ENCODE measurements around the gene LYRM9.
A peak's percentile ranks its signal among the peaks of the same experiment; 100 is the strongest.
"Not testable (repeated sequence)": the region's sequence is repeated elsewhere in the genome, so short reads cannot be mapped to it uniquely, and the experiment has no call there.

LYRM9 gene

DNA sequence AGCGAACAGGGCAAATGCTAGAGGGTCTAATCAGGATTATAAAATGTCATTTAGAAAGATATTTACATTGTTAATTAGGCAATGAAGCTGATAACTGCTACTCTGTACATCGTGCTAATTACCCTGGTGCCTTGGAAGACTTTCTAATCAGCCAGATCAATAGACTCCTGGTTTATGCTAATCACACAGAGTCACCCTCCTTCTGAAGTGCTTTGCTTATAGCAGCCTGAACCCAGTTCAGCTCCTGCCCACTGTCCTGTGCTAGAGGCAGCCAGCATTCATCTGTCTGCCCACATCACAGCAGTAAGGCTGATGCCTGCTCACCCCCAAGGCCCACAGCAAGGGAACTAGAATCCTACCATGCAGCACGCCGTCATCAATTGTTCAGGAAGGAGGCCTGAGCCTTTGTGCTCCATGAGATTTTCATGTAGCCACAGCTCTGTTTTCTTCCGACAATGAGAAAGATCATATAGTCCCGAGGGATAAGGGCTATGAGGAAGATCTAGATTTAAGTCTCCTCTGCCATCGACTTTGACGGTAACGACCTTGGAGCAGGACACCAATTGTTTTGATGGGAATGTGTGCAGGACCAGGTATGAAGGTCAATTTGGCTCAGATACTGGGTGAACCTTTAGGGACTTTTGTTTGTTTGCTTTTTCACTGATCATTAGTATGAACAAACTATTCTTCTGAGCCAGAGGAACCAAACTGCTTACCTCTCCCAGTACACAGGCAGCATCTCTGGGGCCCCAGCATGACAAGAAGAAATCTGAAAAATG is 12.5 kb upstream of the LYRM9 start:
- DNase-seq: no peak

DNA sequence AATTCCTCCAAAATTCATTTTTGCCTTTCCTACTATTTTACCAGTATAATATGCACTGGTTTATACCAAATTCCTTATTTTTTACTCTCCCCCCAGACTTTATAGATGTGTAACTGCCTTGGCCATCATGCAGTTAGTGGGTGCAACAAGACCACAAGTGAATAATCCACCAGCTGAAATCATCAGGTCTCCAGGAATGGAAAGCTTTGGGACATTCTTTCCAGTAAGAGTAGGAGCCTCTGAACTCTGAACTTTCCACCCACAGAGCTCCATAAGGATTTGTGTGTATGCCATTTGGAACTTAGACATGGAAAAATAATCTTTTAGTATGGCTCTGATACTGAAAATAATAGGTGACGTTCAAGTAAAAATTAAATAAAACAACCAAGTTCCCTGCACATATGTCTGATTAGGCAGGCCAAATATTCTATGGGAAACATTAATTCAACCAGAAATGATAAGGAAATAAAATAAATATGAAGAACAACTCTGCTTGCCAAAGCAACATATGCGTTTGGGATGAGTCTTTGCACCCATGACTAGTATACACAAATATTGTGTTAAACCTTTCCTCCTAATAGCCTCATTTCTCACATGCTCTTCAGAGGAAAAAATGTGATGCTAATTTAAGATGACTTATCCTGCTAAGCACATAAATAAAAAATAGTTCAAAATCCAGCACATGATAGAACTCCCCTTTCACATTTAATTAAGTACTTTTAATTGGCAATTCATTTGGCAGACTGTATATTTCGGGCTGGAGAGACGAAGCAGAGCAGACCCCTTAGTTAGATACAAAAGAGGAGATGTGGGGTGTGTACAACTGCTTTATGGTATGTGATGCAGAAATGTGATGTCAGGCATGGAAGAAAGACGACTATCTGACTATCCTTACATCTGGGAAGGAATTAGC is 11.6 kb upstream of the LYRM9 start:
- no peak for DNase-seq

DNA sequence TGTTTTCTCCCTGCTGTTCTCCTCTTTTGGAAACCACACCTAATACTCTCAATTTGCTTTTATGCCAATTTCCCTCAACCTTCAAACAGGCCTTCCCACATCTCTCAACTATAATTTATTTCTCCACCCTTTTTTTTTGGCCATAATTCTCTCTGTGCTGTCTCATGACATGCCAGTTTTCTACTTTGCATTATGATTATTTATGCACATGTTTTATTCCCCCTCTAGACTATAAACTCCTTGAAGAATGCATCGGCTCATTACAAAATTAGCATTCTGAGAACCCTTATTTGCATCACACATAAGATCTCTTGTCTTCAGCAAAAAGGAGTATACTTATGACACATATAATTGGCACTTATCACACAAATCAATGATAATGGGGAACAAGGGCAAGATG is 10.9 kb upstream of the LYRM9 start:
- DNase-seq: no peak

DNA sequence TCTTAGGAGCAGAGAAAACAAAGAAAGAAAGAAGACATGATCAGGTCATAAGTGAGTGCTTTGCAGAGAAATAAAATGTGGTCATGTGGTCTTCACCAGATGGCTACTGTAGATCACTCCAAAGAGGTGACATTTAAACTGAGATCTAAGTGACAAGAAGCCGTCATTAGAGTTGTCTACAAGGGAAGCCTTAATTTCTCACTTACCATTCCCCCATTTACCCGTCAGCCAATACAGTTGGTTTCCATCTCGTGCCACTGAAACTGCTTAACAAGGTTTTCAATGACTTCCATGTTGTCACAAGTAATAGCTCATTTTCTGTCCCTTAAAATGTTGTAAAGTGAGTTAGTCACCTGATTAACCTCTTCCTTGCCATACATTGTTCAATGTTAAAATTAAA is 6.4 kb upstream of the LYRM9 start:
- DNase-seq: no peak

DNA sequence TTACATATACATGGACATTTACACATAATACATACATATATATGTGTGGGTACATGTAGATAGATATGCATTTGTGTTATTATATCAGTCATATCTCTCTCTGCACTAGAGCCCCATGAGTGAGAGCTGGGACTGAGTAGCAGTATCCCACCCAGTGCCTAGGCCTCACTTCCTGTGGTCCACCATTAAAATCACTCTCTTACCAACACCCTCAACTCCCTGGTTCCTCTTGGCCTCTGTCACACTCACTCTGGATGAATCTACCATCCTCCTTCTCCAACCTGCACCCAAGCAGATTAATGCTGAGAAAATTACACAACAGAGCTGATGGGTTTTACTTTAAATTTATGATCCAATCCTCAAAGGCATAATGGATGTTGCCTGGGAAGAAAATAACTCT is 4.9 kb upstream of the LYRM9 start:
- no peak for DNase-seq

DNA sequence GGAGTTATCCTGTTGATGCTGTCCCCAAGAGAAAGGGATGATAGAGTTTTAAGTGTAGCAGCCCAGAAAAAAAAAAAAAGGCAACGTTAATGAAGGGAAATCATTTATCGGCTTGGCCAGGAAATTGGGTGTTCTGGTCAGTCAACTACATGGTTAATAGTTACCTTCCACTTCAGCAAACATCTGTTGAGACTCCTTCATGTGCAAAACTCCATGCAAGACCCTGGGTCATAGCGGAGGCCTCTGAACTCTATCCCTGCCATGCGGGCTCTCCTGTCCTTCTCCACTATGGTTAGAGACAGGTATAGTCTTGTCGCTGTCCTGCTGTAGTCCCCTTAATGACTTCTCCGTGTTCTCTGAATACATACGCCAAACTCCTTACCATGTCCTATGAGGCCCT is 3.5 kb upstream of the LYRM9 start:
- DNase-seq: no peak

DNA sequence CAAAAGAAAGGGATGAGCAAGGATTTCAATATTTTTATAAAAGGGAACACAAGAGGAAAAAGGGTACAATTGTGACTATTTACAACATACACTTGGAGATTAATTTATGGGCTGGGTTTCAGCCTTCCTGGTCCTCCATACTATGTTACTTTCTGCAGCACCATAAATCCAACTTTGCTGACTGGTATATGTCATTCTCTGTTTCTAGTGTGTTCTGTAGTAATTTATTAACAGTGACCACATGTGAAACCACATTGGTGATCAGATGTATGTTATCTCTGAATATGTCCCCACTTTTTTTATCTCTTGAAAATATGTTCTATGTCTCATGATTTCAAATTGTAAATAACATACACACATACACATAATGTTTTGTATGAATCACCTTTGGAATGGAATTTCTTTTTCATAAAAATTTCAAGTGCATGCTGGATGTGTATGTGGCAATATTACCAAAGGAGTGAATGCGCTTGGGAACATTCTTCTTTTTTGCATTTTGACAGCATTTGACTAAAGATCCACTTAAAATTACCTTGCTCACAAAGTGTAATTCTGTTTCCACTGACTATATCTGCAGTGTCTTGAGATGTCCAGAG is 2.9 kb upstream of the LYRM9 start:
- DNase-seq: no peak

DNA sequence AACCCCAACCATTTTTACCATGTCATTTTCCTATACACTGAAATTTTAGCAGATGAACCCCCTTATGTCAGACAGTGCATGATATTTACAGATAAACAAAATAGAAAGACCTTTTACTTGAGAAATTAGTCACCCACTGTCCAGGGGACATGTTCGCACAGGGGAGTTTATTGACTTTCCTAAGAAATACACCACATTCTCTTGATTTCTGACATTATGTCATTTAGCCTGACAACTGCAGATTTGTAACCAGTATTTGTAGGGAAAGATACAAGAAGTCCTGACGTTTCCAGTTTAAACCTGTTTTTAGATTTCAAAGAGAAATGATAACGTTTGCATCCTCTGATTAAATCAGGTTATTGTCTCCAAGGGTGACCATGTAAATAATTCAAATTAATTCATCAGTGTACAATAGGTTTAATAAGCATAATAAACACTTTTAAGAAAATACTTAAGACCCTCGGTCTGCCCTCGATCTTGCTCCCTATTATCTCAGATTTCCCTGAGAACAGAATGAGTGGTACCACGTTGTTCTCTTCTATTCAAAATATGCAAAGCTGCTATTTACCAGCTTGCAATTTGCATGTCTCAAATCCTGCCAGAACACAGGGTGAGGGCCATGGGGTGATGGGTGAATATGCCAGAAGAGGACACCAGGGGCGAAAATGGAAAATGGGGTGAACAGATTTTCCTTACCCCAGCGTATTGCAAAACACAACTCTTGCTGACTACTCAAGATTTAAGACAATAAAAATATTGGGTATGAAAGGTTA is 2.1 kb upstream of the LYRM9 start:
- no peak for DNase-seq

DNA sequence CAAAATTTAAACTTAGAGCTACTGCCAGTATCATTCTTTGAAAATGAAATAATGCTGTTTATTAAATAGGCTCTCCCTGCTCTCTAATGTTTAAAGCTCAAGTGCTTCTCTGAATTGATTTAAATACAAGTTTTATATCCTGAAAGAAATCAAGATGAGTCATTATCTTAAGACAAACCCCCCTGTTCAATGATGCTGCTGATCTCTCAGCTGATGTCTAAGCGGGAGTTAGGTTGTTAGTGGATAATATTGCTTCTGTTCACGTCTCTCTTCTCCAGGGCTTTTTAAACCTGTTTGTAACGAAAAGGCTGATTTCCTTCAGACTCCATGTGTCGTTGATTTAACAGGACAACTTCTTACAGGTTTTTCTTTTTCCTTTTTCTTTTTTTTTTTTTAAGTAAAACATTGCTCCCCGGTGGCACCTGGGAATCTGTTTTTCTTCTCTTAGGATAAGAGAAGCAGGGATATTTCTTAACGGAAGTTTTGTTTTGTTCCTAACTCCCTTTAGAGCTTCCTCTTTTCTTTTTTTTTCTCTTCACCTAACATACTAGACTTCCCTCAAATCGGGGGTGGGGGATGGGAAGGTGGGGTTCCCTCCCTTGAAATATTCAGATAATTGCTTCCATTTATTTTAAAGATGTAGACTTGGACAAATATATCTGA is 807 bp upstream of the LYRM9 start:
- DNase-seq: no peak

DNA sequence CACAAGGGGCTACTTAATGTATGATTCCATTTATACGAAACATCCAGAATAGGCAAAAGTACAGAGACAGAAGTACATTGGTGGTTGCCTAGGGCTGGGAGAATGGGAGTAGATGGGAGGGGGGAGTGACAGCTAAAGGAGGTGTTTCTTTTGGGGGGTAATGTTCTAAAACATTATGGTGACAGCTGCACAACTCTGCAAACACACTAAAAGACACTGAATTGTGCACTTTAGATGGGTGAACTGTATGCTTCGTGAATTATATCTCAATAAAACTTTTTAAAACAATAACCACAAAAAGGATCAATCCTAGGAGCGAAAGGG is 661 bp downstream of the LYRM9 start:
- no peak for DNase-seq

DNA sequence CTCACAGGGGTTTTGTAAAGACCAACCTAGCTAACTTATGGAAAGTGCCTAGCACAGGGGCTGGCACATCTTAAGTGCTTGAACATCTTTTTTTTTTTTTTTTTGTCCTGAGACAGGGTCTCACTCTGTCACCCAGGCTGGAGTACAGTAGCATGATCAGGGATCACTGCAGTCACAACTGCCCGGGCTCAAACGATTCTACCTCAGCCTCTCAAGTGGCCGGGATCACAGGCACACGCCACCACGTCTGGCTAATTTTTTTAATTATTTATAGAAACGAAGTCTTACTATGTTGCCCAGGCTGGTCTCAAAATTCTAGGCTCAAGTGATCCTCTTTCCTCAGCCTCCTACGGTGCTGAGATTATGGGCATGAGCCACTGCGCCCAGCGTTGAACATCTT is 1.3 kb downstream of the LYRM9 start:
- DNase-seq: no peak

DNA sequence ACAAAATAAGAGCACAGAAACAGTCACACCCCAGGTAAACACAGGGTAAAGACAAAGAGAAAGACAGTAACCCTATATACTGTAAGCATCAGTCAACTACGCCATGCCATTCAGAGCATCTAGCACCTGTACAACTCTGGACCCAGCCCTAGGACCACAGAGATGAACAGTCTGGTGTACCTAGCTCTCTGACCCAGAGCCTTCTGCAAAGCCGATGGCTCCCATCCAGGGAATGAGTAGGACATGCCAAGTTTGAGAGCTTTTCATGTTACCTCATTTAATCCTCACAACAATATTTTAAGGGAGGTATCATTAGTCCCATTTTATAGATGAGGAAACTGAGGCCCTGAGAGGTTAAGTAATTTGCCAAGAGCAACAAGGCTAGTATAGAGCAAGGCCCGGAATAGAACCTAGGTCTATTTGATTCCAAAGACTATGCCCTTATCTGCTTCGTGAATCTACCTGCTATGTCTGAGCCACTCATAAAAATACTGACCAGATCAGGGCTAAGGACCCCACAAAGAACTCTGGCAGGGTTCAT is 3.4 kb downstream of the LYRM9 start:
- no peak for DNase-seq

DNA sequence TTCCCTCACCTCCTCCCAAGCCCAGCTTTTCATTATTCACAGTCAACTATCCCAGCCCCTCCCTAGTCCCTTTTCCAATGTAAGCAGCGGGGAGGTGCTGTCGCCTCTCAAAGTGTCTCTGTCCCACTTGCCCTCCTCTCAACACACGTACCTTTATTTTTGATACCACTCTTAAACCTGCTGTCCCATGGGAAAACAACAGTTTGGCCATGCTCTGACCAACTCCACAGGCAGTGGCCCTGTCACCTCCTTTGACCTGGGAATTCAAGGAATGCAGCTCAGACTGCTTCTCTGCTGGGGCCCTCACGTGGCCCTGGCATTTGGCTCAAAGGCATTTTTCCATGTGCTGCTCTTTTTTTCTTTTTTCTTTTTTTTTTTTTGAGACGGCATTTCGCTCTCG is 4.2 kb downstream of the LYRM9 start:
- DNase-seq: peak; percentile 25

DNA sequence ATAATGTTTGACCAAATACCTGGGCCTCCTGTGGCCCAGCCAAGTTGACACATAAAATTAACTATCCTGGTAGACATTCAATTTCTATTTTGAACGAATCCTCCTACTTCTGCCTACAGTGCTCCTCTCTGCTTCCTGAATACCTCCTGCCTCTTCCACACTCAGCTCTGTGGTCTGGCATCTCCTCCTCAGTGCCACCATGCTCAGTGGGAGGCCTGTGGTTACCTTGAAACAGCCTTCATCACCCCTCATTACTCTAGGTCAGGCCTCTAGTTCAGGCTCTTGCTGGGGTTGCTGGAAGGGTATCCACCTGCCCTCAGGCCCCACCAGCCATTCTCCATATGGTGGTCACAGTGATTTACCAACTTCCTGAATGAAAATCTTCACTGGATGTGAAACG is 5.1 kb downstream of the LYRM9 start:
- DNase-seq: no peak

DNA sequence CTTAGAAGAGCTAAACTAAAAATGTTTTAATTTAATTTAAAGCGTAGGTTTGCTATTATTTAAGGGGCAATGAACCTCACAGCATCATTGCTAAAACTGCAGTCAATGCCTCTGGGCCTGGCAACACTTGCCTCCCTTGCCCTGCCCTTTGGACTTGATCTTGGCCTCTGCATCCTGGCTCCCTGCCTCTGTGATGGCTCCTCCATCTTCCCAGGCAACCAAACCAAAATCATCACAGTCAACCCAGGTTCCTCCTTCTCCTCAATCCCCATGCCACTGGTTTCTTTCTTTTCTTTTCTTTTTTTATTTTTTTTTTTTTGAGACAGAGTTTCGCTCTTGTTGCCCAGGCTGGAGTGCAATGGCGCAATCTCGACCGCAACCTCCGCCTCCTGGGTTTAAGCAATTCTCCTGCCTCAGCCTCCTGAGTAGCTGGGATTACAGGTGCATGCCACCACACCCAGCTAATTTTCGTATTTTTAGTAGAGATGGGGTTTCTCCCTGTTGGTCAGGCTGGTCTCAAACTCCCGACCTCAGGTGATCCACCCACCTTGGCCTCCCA is 6.7 kb downstream of the LYRM9 start:
- DNase-seq: not testable (repeated sequence)

DNA sequence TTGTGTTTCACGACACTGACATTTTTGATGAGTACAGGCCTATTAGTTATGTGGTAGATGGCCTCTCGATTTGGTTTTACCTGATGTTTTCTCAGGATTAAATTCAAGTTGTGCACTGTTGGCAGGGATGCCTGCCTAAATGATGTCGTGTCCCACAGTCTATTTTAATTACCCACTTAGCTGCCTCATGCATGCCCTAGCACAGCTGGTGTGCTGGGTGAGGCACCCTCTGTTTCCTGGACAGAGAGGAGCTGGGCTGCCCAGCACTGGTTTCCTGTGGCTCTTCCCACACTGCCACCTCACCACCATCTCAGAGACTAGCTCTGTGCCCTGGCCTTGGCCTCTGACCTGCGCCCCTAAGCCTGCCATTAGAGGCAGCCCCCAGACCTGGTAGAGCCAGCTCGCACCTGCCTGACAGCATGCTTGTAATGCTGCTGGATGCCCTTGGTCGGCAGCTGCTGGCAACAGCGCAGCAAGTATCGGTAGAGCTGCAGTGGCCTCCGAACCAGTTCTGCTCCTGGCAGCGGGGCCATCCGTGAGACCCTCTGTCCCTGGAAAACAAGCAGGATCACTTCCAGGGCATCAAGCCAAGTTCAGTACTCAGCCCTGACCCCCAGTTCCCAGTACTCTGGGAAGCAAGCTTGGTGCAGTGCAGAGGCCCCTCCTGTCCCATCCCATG is 10.9 kb downstream of the LYRM9 start:
- DNase-seq: no peak

DNA sequence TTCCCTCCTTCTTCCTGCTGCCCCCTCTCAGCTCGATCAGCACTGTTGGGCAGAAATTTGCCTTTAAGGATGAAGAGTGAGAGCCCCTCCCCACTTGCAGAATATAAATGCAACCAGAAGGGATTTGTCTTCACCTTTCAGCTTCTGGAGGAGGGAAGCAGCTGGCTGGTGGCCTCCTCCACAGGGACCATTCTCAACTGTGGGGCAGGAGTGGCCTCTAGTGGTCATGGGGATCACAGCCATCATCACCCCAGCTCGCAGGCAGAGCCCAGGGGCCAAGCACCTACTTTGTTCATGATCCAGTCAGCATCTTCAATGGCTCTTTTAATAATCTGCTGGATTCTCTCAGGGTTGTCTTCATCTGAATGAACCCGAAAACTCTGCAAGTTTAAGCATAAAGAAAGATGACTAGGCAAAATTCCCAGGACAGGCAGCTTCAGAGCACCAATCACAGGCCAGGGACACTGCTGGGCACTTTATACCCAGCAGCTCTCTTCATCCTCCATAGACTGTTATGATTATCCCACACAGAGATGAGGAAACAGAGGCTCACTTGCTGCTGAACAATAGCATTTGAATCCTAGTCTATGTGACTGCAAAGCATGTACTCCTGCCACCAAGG is 13.1 kb downstream of the LYRM9 start:
- peak; percentile 60 for DNase-seq

DNA sequence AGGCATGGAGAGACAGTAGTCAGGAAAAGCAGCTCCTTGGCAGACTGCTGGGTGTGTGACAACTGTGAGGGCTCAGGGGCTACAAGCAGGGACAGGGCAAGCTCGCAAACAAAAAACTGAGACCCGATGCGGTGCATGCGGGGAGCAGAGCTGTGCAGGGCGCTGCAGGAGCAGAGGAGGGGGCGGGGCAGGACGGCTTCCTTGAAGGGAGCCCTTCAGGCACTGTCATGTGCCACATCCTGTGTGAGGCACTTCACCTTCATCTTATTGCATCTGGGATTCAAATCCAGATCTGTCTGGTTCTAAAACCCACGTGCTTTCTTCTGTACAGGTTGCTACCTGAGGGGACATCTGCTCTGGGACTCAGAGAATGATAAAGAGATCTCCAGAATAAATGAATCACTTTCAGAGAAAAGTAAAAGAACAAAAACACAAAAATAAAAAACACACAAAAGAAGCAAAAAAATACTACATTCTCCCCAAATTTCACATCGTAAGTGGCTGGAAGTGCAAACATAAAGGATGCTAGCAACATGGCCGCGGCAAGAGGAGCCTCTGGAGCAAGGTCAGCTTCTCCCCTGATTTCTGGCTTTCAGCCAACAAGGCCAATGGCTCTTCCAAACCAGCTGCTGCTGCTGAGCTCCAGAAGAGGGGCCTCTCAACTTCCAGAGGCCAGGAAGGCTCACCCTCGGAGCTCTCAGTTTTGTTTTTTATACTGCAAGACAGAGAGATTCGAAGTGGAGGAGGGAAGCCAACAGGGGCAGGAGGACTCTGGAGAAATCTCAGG is 14.2 kb downstream of the LYRM9 start:
- no peak for DNase-seq

DNA sequence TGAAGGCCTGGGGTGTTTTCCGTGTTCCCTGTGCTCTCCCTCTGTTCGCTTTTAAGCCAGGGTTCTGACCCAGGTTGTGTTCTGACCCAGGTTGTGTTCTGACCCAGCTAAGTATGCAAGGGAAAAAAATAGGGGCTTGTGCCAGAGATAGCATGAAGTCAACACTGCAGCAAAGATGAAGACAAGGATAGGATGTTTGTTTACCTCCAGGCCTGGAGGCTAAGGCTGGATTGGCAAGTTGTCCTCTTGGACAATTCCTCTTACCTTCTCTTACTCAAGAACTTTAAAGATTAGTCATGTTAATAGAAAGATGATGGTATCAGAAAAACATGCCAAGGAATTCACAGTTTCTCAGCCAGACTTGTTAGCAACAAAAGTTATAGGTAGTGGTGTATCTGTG is 19.4 kb downstream of the LYRM9 start:
- DNase-seq: no peak

DNA sequence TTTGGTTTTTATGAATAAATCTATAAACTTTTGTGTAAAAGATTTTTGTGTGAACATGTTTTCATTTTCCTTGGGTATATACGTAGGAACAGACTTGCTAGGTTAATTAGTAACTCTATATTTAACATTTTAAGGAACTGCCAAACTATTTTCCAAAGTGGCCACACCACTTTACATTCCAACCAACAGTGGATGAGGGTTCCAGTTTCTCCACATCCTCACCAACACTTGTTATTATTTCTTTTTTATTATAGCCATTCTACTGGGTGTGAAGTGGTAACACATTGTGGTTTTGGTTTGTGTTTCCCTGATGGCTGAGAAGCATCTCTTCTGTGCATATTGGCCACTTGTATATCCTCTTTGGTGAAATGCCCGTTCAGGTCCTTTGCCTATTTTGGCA is 20.0 kb downstream of the LYRM9 start:
- DNase-seq: no peak

Data from fibroblast of skin of scalp (primary cell).